ENCODE results near the gene CLOCK.
A peak's percentile ranks its signal among the peaks of the same experiment; 100 is the strongest.

CLOCK gene

DNA sequence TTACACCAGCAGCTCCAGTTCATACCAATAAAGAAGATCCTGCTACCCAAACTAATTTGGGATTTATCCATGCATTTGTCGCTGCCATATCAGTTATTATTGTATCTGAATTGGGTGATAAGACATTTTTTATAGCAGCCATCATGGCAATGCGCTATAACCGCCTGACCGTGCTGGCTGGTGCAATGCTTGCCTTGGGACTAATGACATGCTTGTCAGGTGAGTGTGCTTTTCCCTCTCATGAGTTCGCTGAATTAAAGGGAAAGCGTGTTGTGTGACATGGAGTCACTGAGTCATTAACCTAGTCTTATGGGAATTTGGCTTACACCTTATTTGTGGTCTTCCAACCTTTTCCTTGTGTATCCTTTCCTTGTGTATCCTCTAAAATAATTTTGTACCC is 135.1 kb downstream of the CLOCK start:
- no peak for DNase-seq (ENCODE audit: low spot score)

DNA sequence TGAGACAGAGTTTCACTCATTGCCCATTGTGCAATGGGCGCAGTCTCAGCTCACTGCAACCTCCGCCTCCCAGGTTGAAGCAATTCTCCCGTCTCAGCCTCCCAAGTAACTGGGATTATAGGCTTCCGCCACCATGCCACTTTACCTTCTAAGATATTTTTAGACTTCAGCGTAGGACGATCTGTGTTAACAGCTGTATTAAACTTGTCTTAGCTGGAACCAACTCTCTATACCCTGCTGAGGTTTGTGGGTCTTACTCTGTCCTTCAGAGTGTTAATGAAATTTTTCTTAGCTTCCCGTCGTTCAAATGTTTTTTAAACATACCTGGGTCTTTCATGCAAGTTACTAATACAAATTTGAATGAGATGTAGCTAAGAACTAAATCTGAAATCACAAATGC is 136.3 kb downstream of the CLOCK start:
- DNase-seq (ENCODE audit: low spot score), result no peak

GRCh38 chr4:55409468-55410171 is 137.1 kb downstream of the CLOCK start:
- no peak for DNase-seq (ENCODE audit: low spot score)

GRCh38 chr4:55407764-55408163 is 138.9 kb downstream of the CLOCK start:
- no peak for DNase-seq (ENCODE audit: low spot score)

- no peak for DNase-seq (ENCODE audit: low spot score)
These were observed 139.6 kb downstream of the CLOCK start for GRCh38 chr4:55407119-55407518.

DNA sequence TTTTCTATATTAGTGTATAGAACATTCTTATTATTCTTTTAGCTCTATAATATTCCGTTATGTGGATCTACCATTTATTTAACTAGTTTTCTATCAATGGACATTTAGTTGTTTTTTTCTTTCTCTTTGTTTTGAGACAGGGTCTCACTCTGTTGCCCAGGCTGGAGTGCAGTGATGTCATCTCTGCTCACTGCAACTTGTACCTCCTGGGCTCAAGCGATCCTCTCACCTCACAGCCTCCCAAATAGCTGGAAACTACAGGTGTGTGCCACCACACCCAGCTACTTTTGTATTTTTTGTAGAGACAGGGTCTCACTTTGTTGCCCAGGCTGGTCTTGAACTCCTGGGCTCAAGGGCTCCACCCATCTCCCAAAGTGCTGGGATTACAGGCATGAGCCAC is 140.2 kb downstream of the CLOCK start:
- no peak for DNase-seq (ENCODE audit: low spot score)

DNA sequence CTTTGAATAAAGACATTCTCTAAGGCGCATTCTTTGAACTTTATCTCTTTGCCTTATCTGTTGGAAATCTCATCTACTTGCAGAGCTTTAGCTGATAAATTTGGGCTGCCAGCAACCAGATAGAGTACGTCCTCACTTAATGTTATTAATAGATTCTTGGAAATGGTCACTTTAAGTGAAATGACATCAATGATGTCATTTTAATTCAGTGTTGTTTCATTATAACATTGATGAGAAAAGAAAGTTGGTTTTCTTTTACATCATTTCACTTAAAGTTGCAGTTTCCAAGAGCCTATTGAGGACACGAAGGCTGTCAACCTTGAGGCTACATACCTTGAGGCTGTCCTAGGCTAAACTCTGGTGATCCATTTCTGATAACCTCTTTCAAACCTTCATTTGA is 141.6 kb downstream of the CLOCK start:
- no peak for DNase-seq (ENCODE audit: low spot score)

GRCh38 chr4:55399581-55399980 is 147.1 kb downstream of the CLOCK start:
- DNase-seq (ENCODE audit: low spot score), result no peak

DNA sequence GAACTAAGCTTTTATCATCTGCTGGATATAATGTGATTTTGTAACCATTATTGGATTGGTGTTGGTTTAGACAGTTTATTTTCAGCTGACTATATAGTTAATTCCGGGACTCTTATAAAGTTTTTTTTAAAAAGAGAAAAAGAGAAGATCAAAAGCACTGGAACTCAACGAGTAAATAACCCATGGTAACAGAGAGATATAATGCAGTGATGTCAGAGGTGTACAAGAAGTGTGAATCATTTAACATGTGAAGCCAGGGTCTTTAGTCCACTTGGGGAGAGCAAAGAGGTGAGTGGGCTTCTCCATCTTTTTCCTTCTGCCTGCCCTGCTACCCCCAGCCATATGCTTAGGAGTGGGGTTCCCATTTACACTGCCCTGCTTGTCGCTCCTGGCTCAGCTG is 147.7 kb downstream of the CLOCK start:
- DNase-seq (ENCODE audit: low spot score), result no peak

DNA sequence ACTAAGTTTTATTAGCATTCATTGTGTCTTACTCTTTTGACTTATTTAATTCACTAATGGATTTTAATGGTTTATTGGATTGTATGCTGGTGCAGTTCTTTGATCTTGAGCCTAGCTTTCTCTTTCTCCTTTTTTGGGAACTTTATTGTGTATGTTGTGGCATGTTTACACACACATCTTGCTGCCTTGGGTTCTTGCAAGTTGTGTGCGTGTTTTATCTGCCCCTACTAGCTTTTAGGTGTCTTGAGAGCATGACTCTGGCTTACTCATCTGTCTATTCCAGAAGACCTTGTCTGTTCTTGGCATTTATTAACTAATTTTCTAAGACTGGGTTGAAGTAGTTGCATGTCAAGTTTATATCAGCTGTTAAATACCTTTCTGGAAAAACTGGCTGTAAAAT is 148.2 kb downstream of the CLOCK start:
- no peak for DNase-seq (ENCODE audit: low spot score)

DNA sequence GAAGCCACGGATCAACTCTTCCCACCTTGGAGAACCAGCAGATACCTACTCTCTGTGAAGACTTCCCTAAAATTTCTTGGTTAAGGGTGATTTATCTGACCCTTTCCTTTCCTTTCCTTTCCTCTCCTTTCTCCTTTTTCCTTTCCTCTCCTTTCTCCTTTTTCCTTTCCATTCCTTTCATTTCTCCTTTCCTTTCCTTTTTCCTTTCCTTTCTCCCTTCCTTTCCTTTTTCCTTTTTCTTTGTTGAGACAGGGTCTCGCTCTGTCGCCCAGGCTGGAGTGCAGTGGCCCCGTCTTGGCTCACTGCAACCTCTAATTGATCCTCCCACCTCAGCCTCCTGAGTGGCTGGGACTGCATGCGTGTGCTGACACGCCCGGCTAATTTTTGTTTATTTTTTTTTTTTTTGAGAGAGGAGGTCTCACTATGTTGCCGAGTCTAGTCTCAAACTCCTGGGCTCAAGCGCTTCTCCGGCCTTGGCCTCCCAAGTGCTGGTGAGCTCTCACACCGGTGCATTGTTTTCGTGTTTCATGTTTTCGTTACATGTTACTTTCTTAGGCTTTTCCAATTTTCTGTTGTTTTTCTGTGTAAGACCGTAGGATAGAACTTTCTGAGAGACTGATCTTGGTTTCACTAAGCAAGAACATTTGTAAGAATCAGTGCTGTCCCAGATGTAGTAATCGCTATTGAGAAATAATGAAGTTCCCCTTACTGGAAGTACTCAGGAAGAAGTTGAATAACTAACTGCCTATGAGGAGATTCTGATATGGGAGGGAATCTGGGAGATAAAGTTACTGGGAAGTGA is 149.0 kb downstream of the CLOCK start:
- no peak for DNase-seq (ENCODE audit: low spot score)

GRCh38 chr4:55397126-55397436 is 149.6 kb downstream of the CLOCK start:
- no peak for DNase-seq (ENCODE audit: low spot score)

DNA sequence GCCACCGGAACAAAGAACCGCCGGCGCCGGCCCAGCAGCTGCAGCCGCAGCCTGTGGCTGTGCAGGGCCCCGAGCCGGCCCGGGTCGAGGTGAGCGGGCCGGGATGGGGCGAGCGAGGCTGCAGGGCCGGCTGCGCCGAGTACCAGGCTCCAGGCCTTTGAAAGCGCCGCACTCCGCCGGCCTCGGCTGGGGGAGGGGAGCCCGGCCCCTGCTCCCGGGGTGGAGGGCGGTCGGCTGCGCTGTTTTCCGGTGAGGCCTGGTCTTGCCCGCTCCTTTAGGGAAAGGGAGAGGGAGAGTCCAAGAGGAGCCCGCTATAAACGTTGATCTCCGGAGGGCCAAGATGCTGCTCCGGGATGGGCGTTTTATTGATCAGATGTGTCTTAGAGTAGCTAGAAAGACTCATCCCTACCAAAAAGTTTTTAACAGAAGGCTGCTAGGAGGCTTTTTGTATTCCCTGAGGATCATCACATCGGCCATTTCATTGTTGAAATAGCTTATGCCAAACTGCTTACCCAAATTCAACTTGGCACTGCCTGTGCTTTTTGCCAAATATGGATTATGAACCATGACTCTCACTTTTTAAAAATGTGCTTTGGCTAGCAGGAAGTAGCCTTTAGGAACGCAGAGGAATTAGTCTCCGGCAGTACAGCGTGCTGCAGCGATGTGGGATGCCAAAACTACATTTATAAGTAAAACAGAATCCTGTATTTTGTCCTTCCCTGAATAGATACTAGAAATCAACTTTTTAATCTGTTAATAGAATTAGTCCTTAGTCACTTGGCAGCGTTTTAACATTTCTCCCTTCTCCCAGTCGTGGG is 150.2 kb downstream of the CLOCK start:
- peak; percentile 25 for DNase-seq (ENCODE audit: low spot score)

GRCh38 chr4:55395529-55396307 is 151.0 kb downstream of the CLOCK start, which contains the start of gene TMEM165:
TMEM165 (plus strand) TSS chr4:55395957; CDS start chr4:55396190, 233 bp downstream.
- DNase-seq (ENCODE audit: low spot score), result peak; percentile 83

DNA sequence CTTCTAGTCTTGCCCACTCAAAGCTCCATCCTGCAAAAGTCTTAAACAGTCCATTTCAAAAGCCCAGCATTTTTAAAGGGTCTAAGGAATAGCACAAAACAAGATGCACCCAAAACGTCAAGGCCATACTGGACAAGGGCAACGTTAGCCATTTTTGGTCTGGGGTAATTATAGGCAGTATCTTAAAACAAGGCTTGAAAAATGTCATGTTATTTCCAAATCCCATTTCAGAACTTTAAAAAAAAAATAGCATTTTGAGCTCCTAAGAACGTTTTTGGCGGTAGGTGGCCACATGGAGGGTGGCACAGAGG is 151.5 kb downstream of the CLOCK start:
- no peak for DNase-seq (ENCODE audit: low spot score)

DNA sequence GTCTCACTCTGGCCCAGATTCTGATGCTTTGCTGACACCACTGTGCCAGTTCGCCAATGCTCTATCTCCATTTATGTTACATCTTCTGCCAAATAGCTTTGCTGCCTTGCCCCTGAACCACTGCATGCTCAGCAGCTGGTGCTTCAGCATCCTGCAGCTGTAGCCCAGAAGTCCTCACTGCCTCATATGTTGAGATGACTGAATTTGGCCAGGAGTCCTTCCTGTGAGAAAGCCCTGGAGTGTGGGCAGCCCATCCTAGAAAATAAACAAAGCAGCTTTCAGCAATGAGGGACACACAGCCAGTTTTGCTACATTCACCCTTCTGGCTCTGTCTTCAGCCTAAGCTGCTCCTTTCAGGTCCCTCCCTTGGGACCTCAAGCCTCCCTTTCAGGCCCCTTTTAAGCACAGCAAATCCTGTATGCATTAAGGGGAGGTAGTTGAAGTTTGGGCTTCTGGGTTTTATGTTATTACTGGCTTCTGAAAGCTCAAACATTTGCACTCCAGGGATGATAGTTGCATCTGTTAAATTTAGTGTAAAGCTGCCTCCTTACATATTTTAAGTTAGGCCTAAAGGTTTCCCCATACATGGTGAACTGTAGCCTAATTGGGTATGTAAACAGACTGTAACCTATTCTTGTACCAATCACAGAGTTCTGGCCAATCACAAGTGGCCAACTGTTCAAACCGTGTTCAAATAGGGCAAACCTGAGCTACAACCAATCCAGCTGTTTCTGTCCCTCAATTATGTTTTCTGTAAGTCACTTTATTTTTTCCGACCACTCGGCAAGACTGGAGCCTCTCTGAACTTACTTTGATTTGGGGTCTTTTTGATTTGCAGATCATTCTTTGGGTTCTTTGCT is 153.0 kb downstream of the CLOCK start:
- DNase-seq (ENCODE audit: low spot score), result no peak

- no peak for DNase-seq (ENCODE audit: low spot score)
These were observed 159.9 kb downstream of the CLOCK start for GRCh38 chr4:55386840-55387239.

DNA sequence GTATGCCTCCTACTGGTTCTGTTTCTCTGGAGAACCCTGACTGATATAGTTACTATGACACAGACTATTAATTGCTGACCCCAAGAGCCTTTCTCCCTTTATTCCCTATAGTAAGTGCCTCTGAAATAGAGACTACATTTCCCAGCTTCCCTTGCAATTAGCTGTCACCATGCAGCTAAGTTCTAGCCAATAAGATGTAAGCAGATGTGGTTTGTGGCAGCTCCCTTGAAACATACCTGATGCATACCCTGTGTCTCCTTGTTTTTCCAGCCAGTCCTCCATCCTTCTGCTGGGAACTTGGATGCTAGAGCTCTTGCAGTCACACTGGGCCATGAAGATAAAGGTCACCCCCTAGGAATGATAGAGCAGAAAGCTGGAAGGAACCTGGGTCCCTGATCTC is 160.6 kb downstream of the CLOCK start:
- peak; percentile 32 for DNase-seq (ENCODE audit: low spot score)

GRCh38 chr4:55385201-55385649 is 161.5 kb downstream of the CLOCK start:
- no peak for DNase-seq (ENCODE audit: low spot score)

GRCh38 chr4:55382488-55383003 is 164.2 kb downstream of the CLOCK start:
- no peak for DNase-seq (ENCODE audit: low spot score)

DNA sequence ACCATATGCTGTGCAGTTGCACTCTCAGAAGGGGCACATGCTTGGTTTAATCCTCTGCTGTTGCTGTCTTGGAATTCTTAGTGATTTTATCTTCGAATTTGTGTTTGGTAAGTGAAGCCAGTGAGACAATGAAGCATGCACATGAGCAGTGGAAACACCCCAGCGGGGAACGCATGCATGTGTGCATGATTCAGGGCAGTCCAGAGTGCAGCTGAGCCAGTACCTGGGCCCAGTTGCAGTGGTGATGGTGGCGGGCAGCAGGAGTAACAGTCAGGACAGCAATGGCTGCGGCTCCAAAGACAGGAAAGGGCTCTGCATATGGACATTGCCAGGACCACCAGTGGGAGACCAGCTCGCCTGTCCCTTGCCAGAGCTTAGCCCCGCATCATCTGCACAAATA is 165.2 kb downstream of the CLOCK start:
- DNase-seq (ENCODE audit: low spot score), result no peak

Measured in SW480 (cell line).